ENCODE measurements around the gene VSIG2.

DNA sequence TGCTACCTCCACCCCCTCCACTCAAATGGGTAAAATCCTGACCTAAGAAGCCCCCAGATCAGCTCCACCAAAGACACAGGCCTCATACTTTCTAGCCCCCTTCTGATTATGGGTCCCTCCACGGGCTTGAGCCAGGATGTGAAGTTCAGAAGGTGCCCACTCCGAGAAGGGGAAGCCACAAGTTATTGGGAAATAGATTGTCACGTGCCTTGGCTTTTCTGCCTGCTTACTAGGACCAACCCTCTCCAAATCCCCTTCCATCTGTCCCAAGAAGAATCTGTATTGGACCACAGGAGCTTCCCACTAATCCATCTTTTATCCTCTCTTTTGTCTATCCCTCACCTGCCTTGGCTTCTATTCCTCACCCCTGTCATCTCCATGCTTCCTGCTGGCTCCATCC is 15.3 kb downstream of the VSIG2 start:
- TF ChIP-seq, protein P1, sequence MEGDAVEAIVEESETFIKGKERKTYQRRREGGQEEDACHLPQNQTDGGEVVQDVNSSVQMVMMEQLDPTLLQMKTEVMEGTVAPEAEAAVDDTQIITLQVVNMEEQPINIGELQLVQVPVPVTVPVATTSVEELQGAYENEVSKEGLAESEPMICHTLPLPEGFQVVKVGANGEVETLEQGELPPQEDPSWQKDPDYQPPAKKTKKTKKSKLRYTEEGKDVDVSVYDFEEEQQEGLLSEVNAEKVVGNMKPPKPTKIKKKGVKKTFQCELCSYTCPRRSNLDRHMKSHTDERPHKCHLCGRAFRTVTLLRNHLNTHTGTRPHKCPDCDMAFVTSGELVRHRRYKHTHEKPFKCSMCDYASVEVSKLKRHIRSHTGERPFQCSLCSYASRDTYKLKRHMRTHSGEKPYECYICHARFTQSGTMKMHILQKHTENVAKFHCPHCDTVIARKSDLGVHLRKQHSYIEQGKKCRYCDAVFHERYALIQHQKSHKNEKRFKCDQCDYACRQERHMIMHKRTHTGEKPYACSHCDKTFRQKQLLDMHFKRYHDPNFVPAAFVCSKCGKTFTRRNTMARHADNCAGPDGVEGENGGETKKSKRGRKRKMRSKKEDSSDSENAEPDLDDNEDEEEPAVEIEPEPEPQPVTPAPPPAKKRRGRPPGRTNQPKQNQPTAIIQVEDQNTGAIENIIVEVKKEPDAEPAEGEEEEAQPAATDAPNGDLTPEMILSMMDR (IDR thresholded peaks at IDR 0.05; ENCODE audit: low read depth, low read length), result no peak
- no peak for TF ChIP-seq EZH2phosphoT487 (IDR thresholded peaks at IDR 0.05; ENCODE audit: low read depth)
